SK-N-SH (cell line): Measurements from ENCODE around the gene EPHA6. TPM values are rescaled to one million over a fixed set of nuclear protein-coding genes. Genes with fewer than 3 reads are reported as not detected.

ENCODE experiments used
- CTCF ChIA-PET: fragments of 300-600, 350-600 bp; formaldehyde crosslinking; extraction: SDS; loops from one replicate; lab custom pipeline; 2021; lab: Yijun Ruan, JAX
- POLR2A ChIA-PET: fragments of 350-600 bp; sonication (Branson Sonifier 250); formaldehyde crosslinking; extraction: SDS; loops from one replicate; lab custom pipeline; 2020; ENCODE audit warnings: antibody characterized with exemption, inconsistent platforms; lab: Yijun Ruan, JAX
- DNase-seq: peaks from one replicate; pipeline ENCODE4 v3.0.0; 2012
- H2AFZ ChIP-seq: fragments of 200-600 bp; sonication (generic); 2 replicates; pipeline ENCODE4 v1.8.1; 2016; ENCODE audit warnings: antibody characterized with exemption, mild to moderate bottlenecking, low read depth
- H3F3A ChIP-seq: fragments of 200-600 bp; sonication (generic); replicated peaks from 2 replicates; pipeline ENCODE3; 2016; ENCODE audit warnings: antibody characterized with exemption, mild to moderate bottlenecking; ENCODE audit not compliant: insufficient read depth
- H3K27ac ChIP-seq, 2 experiments: fragments of 200-500 bp in 1 of 2; fragments of 200-600 bp in 1 of 2; sonication (Bioruptor generic) in 1 of 2; sonication (generic), shearing (Covaris generic) in 1 of 2; 2 replicates each; pipeline versions ENCODE4 v1.5.1 to v1.6.1; 2014 to 2016; ENCODE audit warnings: low read depth in 2 of 2, inconsistent platforms in 1 of 2, low read length in 1 of 2, mild to moderate bottlenecking in 1 of 2, mixed read lengths in 1 of 2
- H3K27me3 ChIP-seq: fragments of 200-600 bp; sonication (generic), shearing (Covaris generic); 2 replicates; pipeline ENCODE4 v1.6.1; 2016; ENCODE audit warnings: mixed run types; ENCODE audit not compliant: insufficient read depth
- H3K36me3 ChIP-seq, 2 experiments: fragments of 200-500 bp in 1 of 2; fragments of 200-600 bp in 1 of 2; sonication (Bioruptor generic) in 1 of 2; sonication (generic) in 1 of 2; replicated peaks in 1 of 2; 2 replicates each; pipeline versions ENCODE3 to v1.5.1; 2014 to 2016; ENCODE audit warnings: low read length in 1 of 2, mild to moderate bottlenecking in 1 of 2; ENCODE audit not compliant: insufficient read depth in 2 of 2, control insufficient read depth in 1 of 2
- H3K4me1 ChIP-seq, 2 experiments: fragments of 200-500 bp in 1 of 2; fragments of 200-600 bp in 1 of 2; sonication (Bioruptor generic) in 1 of 2; sonication (generic), shearing (Covaris generic) in 1 of 2; 2 replicates each; pipeline versions ENCODE4 v1.5.1 to v1.6.1; 2014 to 2016; ENCODE audit warnings: low read depth in 1 of 2, low read length in 1 of 2, mixed run types in 1 of 2; ENCODE audit not compliant: insufficient read depth in 2 of 2, control insufficient read depth in 1 of 2
- H3K4me2 ChIP-seq: fragments of 200-600 bp; sonication (generic), shearing (Covaris generic); 2 replicates; pipeline ENCODE4 v1.6.1; 2017; ENCODE audit warnings: mixed run types
- H3K4me3 ChIP-seq, 2 experiments: fragments of 200-500 bp in 1 of 2; fragments of 200-600 bp in 1 of 2; sonication (Bioruptor generic) in 1 of 2; sonication (generic), shearing (Covaris generic) in 1 of 2; 2 replicates each; pipeline versions ENCODE4 v1.5.1 to v1.8.1; 2014 to 2016; ENCODE audit warnings: low read depth in 2 of 2, inconsistent platforms in 1 of 2, low read length in 1 of 2, mild to moderate bottlenecking in 1 of 2, mixed read lengths in 1 of 2, moderate library complexity in 1 of 2
- H3K79me2 ChIP-seq: fragments of 200-600 bp; sonication (generic); 2 replicates; pipeline ENCODE4 v1.8.1; 2017; ENCODE audit warnings: mild to moderate bottlenecking; ENCODE audit not compliant: insufficient read depth
- H3K9ac ChIP-seq: fragments of 200-600 bp; sonication (generic); 2 replicates; pipeline ENCODE4 v1.6.1; 2017; ENCODE audit warnings: mixed run types
- H3K9me2 ChIP-seq: fragments of 200-600 bp; sonication (generic); 2 replicates; pipeline ENCODE4 v1.6.1; 2017; ENCODE audit warnings: mixed run types
- H3K9me3 ChIP-seq: fragments of 200-600 bp; sonication (generic); 2 replicates; pipeline ENCODE4 v1.6.1; 2017; ENCODE audit warnings: mixed run types, mild to moderate bottlenecking, moderate library complexity
- H4K20me1 ChIP-seq: fragments of 200-600 bp; sonication (generic); 2 replicates; pipeline ENCODE4 v1.6.1; 2017; ENCODE audit warnings: mild to moderate bottlenecking, mixed run types; ENCODE audit not compliant: insufficient read depth
- CTCF ChIP-seq: fragments of 200-600 bp; sonication (generic); IDR thresholded peaks from 2 replicates; pipeline ENCODE4 v1.6.1; 2017; ENCODE audit warnings: antibody characterized with exemption, mild to moderate bottlenecking, moderate library complexity
- ELF1 ChIP-seq: IDR thresholded peaks from 2 replicates; pipeline ENCODE4 v1.4.0; 2012
- EP300 ChIP-seq, 2 experiments: IDR thresholded peaks; 2 replicates each; pipeline versions ENCODE4 v1.4.0 to v1.6.1; 2012; ENCODE audit warnings: borderline replicate concordance in 1 of 2, low read depth in 1 of 2, low read length in 1 of 2
- EZH2phosphoT487 ChIP-seq: fragments of 200-600 bp; sonication (generic); IDR thresholded peaks from 2 replicates; pipeline ENCODE4 v1.6.1; 2017; ENCODE audit warnings: low read depth, mixed run types, mild to moderate bottlenecking, antibody characterized with exemption, moderate library complexity, borderline replicate concordance
- FOSL2 ChIP-seq: IDR thresholded peaks from 2 replicates; pipeline ENCODE4 v1.4.0; 2012; ENCODE audit warnings: low read depth, mild to moderate bottlenecking, moderate library complexity, borderline replicate concordance
- FOXM1 ChIP-seq: IDR thresholded peaks from 2 replicates; pipeline ENCODE4 v1.4.0; 2012; ENCODE audit warnings: low read depth, mild to moderate bottlenecking
- GABPA ChIP-seq: IDR thresholded peaks from 2 replicates; pipeline ENCODE4 v1.4.0; 2012; ENCODE audit warnings: low read depth, mild to moderate bottlenecking
- JUND ChIP-seq: IDR thresholded peaks from 2 replicates; pipeline ENCODE4 v1.4.0; 2012
- MAX ChIP-seq: IDR thresholded peaks from 2 replicates; pipeline ENCODE4 v1.4.0; 2012; ENCODE audit warnings: low read depth
- MEF2A ChIP-seq: IDR thresholded peaks from 2 replicates; pipeline ENCODE4 v1.4.0; 2012; ENCODE audit warnings: low read depth, borderline replicate concordance
- MXI1 ChIP-seq: IDR thresholded peaks from 2 replicates; pipeline ENCODE4 v1.6.1; 2012; ENCODE audit warnings: mild to moderate bottlenecking, low read depth, low read length, improper control_type of control experiment
- NRF1 ChIP-seq: IDR thresholded peaks from 2 replicates; pipeline ENCODE4 v1.6.1; 2012; ENCODE audit warnings: low read depth, mild to moderate bottlenecking, low read length
- PBX3 ChIP-seq: IDR thresholded peaks from 2 replicates; pipeline ENCODE4; 2012
- RXRA ChIP-seq: IDR thresholded peaks from 2 replicates; pipeline ENCODE4 v1.4.0; 2012; ENCODE audit warnings: low read depth, mild to moderate bottlenecking, borderline replicate concordance
- SIN3A ChIP-seq: IDR thresholded peaks from 2 replicates; pipeline ENCODE4 v1.6.1; 2012; ENCODE audit warnings: low read depth, mild to moderate bottlenecking, low read length, moderate library complexity, borderline replicate concordance
- SMC3 ChIP-seq: IDR thresholded peaks from 2 replicates; pipeline ENCODE4 v1.6.1; 2012; ENCODE audit warnings: low read depth, low read length, improper control_type of control experiment
- TAF1 ChIP-seq: IDR thresholded peaks from 2 replicates; pipeline ENCODE4 v1.6.1; 2012; ENCODE audit warnings: low read depth, mild to moderate bottlenecking, low read length, moderate library complexity, borderline replicate concordance
- TEAD4 ChIP-seq: IDR thresholded peaks from 2 replicates; pipeline ENCODE4 v1.4.0; 2012; ENCODE audit warnings: mild to moderate bottlenecking, borderline replicate concordance; ENCODE audit not compliant: insufficient read depth
- WGBS: methylation state at CpG from one replicate; pipeline ENCODE4 v1.1.6; 2017; ENCODE audit warnings: low lambda C conversion rate; 5-methylcytosine and 5-hydroxymethylcytosine counted together
- polyA plus RNA-seq, 3 experiments: library from polyadenylated mRNA; depleted of rRNA; stranded (reverse); fragments of >200 nt; gene quantifications; 2 replicates each; pipeline ENCODE4 v1.2.3, GENCODE V29; 2012
- TF ChIP-seq, protein P1 (sequence below): IDR thresholded peaks from 2 replicates; pipeline ENCODE4 v1.4.0; 2012; ENCODE audit warnings: low read depth, borderline replicate concordance
- TF ChIP-seq, protein P2 (sequence below): fragments of 150-350 bp; IDR thresholded peaks from 2 replicates; pipeline ENCODE4 v1.6.1; 2016; ENCODE audit warnings: mild to moderate bottlenecking, low read depth, low read length
- TF ChIP-seq, protein P3 (sequence below): IDR thresholded peaks from 2 replicates; pipeline ENCODE4 v1.4.0; 2012; ENCODE audit warnings: low read depth, borderline replicate concordance

The EPHA6 gene
- polyA plus RNA-seq, 1 of the 3 experiments (the other 2 are of a cell fraction): not detected

DNA sequence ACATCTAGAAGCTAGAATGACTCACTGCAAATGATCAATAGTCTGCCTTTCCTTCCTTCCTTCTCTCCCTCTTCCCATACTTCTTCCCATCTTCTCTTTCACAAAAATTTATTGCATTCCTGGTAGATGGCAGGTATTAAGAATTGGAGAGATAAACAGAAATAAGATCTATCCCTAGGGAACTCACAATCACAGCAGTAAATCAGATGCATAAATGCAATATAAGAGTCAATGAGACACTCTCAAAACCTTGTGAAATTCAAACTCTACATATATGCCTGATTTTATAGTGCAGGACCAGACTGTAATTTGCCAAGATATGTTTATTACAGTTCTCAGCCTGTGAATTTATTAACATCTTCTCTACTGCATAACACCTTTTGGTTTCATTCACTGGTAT is 871.9 kb downstream of the EPHA6 start:
- no peaks in the 10 kb centered on the region for H3K36me3 ChIP-seq
- H3K9ac ChIP-seq: no peak overlapping the region
- no peak overlapping the region for H3K4me2 ChIP-seq
- H4K20me1 ChIP-seq: no peaks in the 10 kb centered on the region
- no peak overlapping the region for H3K27ac ChIP-seq
- H3K4me1 ChIP-seq: no peaks in the 10 kb centered on the region
- no peak overlapping the region for H2AFZ ChIP-seq
- H3K79me2 ChIP-seq: no peaks in the 10 kb centered on the region
- H3K4me3 ChIP-seq: no peak overlapping the region
- no peaks in the 10 kb centered on the region for H3F3A ChIP-seq
- TF ChIP-seq GABPA: no peak
- TF ChIP-seq FOSL2: no peak
- TF ChIP-seq ELF1: no peak
- no peak for TF ChIP-seq JUND
- no peak for TF ChIP-seq SIN3A
- TF ChIP-seq EP300 (IDR thresholded peaks at IDR 0.05; ENCODE audit: borderline replicate concordance in 1 of 2, low read depth in 1 of 2, low read length in 1 of 2): no peak
- TF ChIP-seq EZH2phosphoT487: no peak
- no peak for TF ChIP-seq TAF1
- no peak for TF ChIP-seq MEF2A
- TF ChIP-seq, protein P1, sequence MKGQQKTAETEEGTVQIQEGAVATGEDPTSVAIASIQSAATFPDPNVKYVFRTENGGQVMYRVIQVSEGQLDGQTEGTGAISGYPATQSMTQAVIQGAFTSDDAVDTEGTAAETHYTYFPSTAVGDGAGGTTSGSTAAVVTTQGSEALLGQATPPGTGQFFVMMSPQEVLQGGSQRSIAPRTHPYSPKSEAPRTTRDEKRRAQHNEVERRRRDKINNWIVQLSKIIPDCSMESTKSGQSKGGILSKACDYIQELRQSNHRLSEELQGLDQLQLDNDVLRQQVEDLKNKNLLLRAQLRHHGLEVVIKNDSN: no peak
- TF ChIP-seq MXI1: no peak
- TF ChIP-seq, protein P2, sequence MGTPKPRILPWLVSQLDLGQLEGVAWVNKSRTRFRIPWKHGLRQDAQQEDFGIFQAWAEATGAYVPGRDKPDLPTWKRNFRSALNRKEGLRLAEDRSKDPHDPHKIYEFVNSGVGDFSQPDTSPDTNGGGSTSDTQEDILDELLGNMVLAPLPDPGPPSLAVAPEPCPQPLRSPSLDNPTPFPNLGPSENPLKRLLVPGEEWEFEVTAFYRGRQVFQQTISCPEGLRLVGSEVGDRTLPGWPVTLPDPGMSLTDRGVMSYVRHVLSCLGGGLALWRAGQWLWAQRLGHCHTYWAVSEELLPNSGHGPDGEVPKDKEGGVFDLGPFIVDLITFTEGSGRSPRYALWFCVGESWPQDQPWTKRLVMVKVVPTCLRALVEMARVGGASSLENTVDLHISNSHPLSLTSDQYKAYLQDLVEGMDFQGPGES: no peak
- TF ChIP-seq, protein P3, sequence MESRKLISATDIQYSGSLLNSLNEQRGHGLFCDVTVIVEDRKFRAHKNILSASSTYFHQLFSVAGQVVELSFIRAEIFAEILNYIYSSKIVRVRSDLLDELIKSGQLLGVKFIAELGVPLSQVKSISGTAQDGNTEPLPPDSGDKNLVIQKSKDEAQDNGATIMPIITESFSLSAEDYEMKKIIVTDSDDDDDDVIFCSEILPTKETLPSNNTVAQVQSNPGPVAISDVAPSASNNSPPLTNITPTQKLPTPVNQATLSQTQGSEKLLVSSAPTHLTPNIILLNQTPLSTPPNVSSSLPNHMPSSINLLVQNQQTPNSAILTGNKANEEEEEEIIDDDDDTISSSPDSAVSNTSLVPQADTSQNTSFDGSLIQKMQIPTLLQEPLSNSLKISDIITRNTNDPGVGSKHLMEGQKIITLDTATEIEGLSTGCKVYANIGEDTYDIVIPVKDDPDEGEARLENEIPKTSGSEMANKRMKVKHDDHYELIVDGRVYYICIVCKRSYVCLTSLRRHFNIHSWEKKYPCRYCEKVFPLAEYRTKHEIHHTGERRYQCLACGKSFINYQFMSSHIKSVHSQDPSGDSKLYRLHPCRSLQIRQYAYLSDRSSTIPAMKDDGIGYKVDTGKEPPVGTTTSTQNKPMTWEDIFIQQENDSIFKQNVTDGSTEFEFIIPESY: no peak
- no peak for TF ChIP-seq RXRA
- H3K9me3 ChIP-seq: no peaks in the 10 kb centered on the region
- H3K27me3 ChIP-seq: no peaks in the 10 kb centered on the region
- H3K9me2 ChIP-seq: no peaks in the 10 kb centered on the region
- POLR2A ChIA-PET: no interaction called here
- no peak for DNase-seq
- CTCF ChIA-PET: interaction anchor here (1.6 kb wide), 1 partner anchor 33 kb away, joined by 5 read pairs; no protein-coding TSS in a partner anchor

DNA sequence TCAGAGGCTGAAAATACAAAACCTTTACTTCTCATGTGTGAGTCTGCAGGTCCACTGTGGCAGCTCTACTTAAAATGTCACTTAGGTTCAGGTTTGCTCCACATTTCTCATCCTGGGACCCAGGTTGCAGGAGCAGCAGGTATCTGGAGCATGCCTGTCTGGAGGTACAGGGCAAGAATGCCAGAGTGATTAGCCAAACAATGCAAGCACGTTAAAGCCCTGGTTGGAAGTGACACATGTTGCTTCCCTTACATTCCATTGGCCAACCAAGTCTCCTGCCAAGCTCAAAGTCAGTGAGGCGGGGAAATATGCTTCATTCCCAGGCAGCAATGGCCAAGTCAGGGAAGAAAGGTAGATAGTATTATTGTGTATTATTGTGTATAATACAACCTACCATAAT is 873.3 kb downstream of the EPHA6 start:
- H3K79me2 ChIP-seq: no peaks in the 10 kb centered on the region
- CTCF ChIA-PET: no interaction called here
- WGBS: 30% methylated on average over 2 of the region's 2 CpGs
- TF ChIP-seq SIN3A: no peak
- no peak for TF ChIP-seq MAX
- TF ChIP-seq EZH2phosphoT487: no peak
- no peak for TF ChIP-seq MEF2A
- TF ChIP-seq PBX3: no peak
- TF ChIP-seq SMC3: no peak
- no peak for TF ChIP-seq CTCF
- TF ChIP-seq NRF1: no peak
- no peak for TF ChIP-seq TEAD4
- no peak for TF ChIP-seq JUND
- TF ChIP-seq FOXM1: no peak
- TF ChIP-seq, protein P2: no peak

More for the DNA sequence above, 873.3 kb downstream of the EPHA6 start:
- Histone ChIP-seq H3K36me3 (no peaks in the 10 kb centered on the region), H2AFZ (no peak overlapping the region), H3K4me3 (no peak overlapping the region), H3K9me3 (no peaks in the 10 kb centered on the region), H3K4me1 (peaks cover 0 to under 1% of the 10 kb centered on the region in 2 experiments; a peak in 1 of 4 replicates), H3K27ac (no peak overlapping the region), H3K27me3 (no peaks in the 10 kb centered on the region), H3K4me2 (no peak overlapping the region), H3K9me2 (no peaks in the 10 kb centered on the region), H3K9ac (no peak overlapping the region), H3F3A (no peaks in the 10 kb centered on the region), H4K20me1 (no peaks in the 10 kb centered on the region)
- POLR2A ChIA-PET: no interaction called here
- no peak for DNase-seq
